Fibroblast of pulmonary artery (primary cell): ENCODE results near the gene XRN1.
"Not testable (repeated sequence)": the region's sequence is repeated elsewhere in the genome, so short reads cannot be mapped to it uniquely, and the experiment has no call there.

Experiments used
- DNase-seq: peaks from one replicate; pipeline ENCODE4 v3.0.0-alpha.2; 2010; ENCODE audit warnings: low read depth
- H3K4me3 ChIP-seq: replicated peaks from 2 replicates; pipeline ENCODE4 v1.5.1; 2011; ENCODE audit warnings: low read depth, mild to moderate bottlenecking, control low read depth, low read length, moderate library complexity
- CTCF ChIP-seq: IDR thresholded peaks from 2 replicates; pipeline ENCODE4 v1.5.1; 2011; ENCODE audit warnings: mild to moderate bottlenecking, control low read depth, low read length, inconsistent platforms; ENCODE audit errors: missing control alignments

Gene XRN1

GRCh38 chr3:142394921-142395622 is 52.8 kb downstream of the XRN1 start:
- no peak overlapping the region for H3K4me3 ChIP-seq
- DNase-seq: peak; percentile 8
- no peak for TF ChIP-seq CTCF

- no peak for TF ChIP-seq CTCF
- no peak for DNase-seq
- no peak overlapping the region for H3K4me3 ChIP-seq
Observed at GRCh38 chr3:142385078-142385477, 62.8 kb downstream of the XRN1 start.

GRCh38 chr3:142374687-142375086 is 73.2 kb downstream of the XRN1 start:
- TF ChIP-seq CTCF: no peak
- DNase-seq: no peak
- no peak overlapping the region for H3K4me3 ChIP-seq

GRCh38 chr3:142369576-142369975 is 78.3 kb downstream of the XRN1 start:
- DNase-seq, H3K4me3 ChIP-seq: not testable (repeated sequence)

- TF ChIP-seq CTCF: peak; percentile 21
- H3K4me3 ChIP-seq: no peak overlapping the region
- peak; percentile 16 for DNase-seq
Observed at GRCh38 chr3:142366434-142366833, 81.4 kb downstream of the XRN1 start.

GRCh38 chr3:142363936-142364467 is 83.8 kb downstream of the XRN1 start:
- no peak overlapping the region for H3K4me3 ChIP-seq
- TF ChIP-seq CTCF: no peak
- DNase-seq: no peak

- DNase-seq, H3K4me3 ChIP-seq: not testable (repeated sequence)
Observed at GRCh38 chr3:142363433-142363832, 84.4 kb downstream of the XRN1 start.

- no peak for TF ChIP-seq CTCF
Observed at GRCh38 chr3:142359367-142359766, 88.5 kb downstream of the XRN1 start.

More at GRCh38 chr3:142359367-142359766, 88.5 kb downstream of the XRN1 start:
- H3K4me3 ChIP-seq: no peak overlapping the region
- no peak for DNase-seq
